NCI-H1092 (cell line): Measurements from ENCODE around the gene PKMYT1.

ENCODE experiments used
- DNase-seq: peaks from one replicate; lab custom pipeline; 2025; lab: John Stamatoyannopoulos, UW

PKMYT1 gene

GRCh38 chr16:3017794-3018506, 37.7 kb upstream of the PKMYT1 start, which contains the start of gene CLDN6:
Gene CLDN6, minus strand, starts transcription at chr16:3018183. Its CDS starts 2,162 bp downstream, at chr16:3016021.
- DNase-seq, result peak; percentile 45

- DNase-seq, result no peak
Measured at GRCh38 chr16:3017344-3017743, 37.1 kb upstream of the PKMYT1 start.

GRCh38 chr16:3015865-3016521, 35.7 kb upstream of the PKMYT1 start:
- no peak for DNase-seq

- DNase-seq, result no peak
Measured at GRCh38 chr16:3014971-3015370, 34.7 kb upstream of the PKMYT1 start.

GRCh38 chr16:3013998-3014690, 33.9 kb upstream of the PKMYT1 start:
- DNase-seq, result no peak

- no peak for DNase-seq
Measured at GRCh38 chr16:3013491-3013951, 33.3 kb upstream of the PKMYT1 start.

GRCh38 chr16:3012828-3013420, 32.7 kb upstream of the PKMYT1 start, which contains the start of gene CLDN9:
Gene CLDN9, plus strand, starts transcription at chr16:3012923. Its CDS starts 440 bp downstream, at chr16:3013363.
- peak; percentile 43 for DNase-seq

- DNase-seq, result peak; percentile 70
Measured at GRCh38 chr16:3012246-3012645, 32.0 kb upstream of the PKMYT1 start.

- DNase-seq, result no peak
Measured at GRCh38 chr16:3010510-3010909, 30.3 kb upstream of the PKMYT1 start.

GRCh38 chr16:3009568-3010390, 29.5 kb upstream of the PKMYT1 start:
- no peak for DNase-seq

GRCh38 chr16:3008690-3009037, 28.4 kb upstream of the PKMYT1 start:
- DNase-seq, result no peak

GRCh38 chr16:3007957-3008689, 27.9 kb upstream of the PKMYT1 start:
- no peak for DNase-seq

GRCh38 chr16:3007059-3007956, 27.1 kb upstream of the PKMYT1 start:
- DNase-seq, result no peak

GRCh38 chr16:3004781-3005284, 24.6 kb upstream of the PKMYT1 start:
- DNase-seq, result no peak

GRCh38 chr16:3004319-3004718, 24.1 kb upstream of the PKMYT1 start:
- DNase-seq, result no peak

GRCh38 chr16:3003582-3004270, 23.5 kb upstream of the PKMYT1 start:
- peak; percentile 98 for DNase-seq

GRCh38 chr16:3001316-3001715, 21.1 kb upstream of the PKMYT1 start:
- no peak for DNase-seq

GRCh38 chr16:3000540-3000939, 20.3 kb upstream of the PKMYT1 start:
- DNase-seq, result no peak

GRCh38 chr16:2999929-3000328, 19.7 kb upstream of the PKMYT1 start:
- no peak for DNase-seq
